Left forelimb (tissue), 1 donor: ENCODE results near the gene C5AR1.
A peak's percentile ranks its signal among the peaks of the same experiment; 100 is the strongest.
"Not testable (repeated sequence)": the region's sequence is repeated elsewhere in the genome, so short reads cannot be mapped to it uniquely, and the experiment has no call there.

Source experiments
- DNase-seq: peaks from one replicate; pipeline ENCODE4 v3.0.0-alpha.2; 2018; ENCODE audit warnings: low spot score

The C5AR1 gene

GRCh38 chr19:47331931-47332547, 22.4 kb downstream of the C5AR1 start, which contains the start of gene C5AR2:
C5AR2 (plus strand) TSS chr19:47332175; CDS start chr19:47340800, 8,625 bp downstream.
- no peak for DNase-seq

GRCh38 chr19:47336765-47337718, 27.4 kb downstream of the C5AR1 start:
- DNase-seq = not testable (repeated sequence)

- DNase-seq = no peak
These were observed 29.7 kb downstream of the C5AR1 start for GRCh38 chr19:47339196-47339880.

- DNase-seq = no peak
These were observed 31.0 kb downstream of the C5AR1 start for GRCh38 chr19:47340477-47341208.

GRCh38 chr19:47341734-47342133, 32.1 kb downstream of the C5AR1 start:
- no peak for DNase-seq

GRCh38 chr19:47343194-47343802, 33.6 kb downstream of the C5AR1 start:
- DNase-seq = no peak

GRCh38 chr19:47344425-47344824, 34.8 kb downstream of the C5AR1 start:
- DNase-seq = no peak

- not testable (repeated sequence) for DNase-seq
These were observed 36.4 kb downstream of the C5AR1 start for GRCh38 chr19:47346024-47346423.

GRCh38 chr19:47348819-47349795, 39.4 kb downstream of the C5AR1 start, which contains the start of gene DHX34:
DHX34 (plus strand) TSS chr19:47349315; CDS start chr19:47353031, 3,716 bp downstream.
- peak; percentile 99 for DNase-seq

- DNase-seq = no peak
These were observed 41.0 kb downstream of the C5AR1 start for GRCh38 chr19:47350630-47351029.

GRCh38 chr19:47351548-47351947, 41.9 kb downstream of the C5AR1 start:
- DNase-seq = no peak

GRCh38 chr19:47352095-47352494, 42.4 kb downstream of the C5AR1 start:
- no peak for DNase-seq

- no peak for DNase-seq
These were observed 43.6 kb downstream of the C5AR1 start for GRCh38 chr19:47353307-47353712.

GRCh38 chr19:47356900-47357299, 47.2 kb downstream of the C5AR1 start:
- no peak for DNase-seq

- no peak for DNase-seq
These were observed 48.4 kb downstream of the C5AR1 start for GRCh38 chr19:47357788-47358680.

GRCh38 chr19:47358936-47359335, 49.3 kb downstream of the C5AR1 start:
- no peak for DNase-seq

- no peak for DNase-seq
These were observed 52.7 kb downstream of the C5AR1 start for GRCh38 chr19:47362321-47362720.

- no peak for DNase-seq
These were observed 54.3 kb downstream of the C5AR1 start for GRCh38 chr19:47363758-47364531.
